Mammary epithelial cell (primary cell): ENCODE results near the gene PDE9A.

Source experiments
- EZH2 ChIP-seq: IDR thresholded peaks from 2 replicates; pipeline ENCODE4 v1.6.1; 2012; ENCODE audit warnings: low read length, inconsistent platforms, borderline replicate concordance
- TF ChIP-seq, protein P1 (sequence below), 2 donors: IDR thresholded peaks in 1 of 2; conservative IDR thresholded peaks in 1 of 2; 2 replicates each; pipeline ENCODE4 v1.5.1; 2011 to 2012; ENCODE audit warnings: inconsistent platforms in 2 of 2, low read length in 2 of 2, mild to moderate bottlenecking in 2 of 2, control low read depth in 1 of 2, low read depth in 1 of 2; ENCODE audit not compliant: insufficient read depth in 1 of 2; ENCODE audit errors: extremely low read depth in 1 of 2

DNA sequence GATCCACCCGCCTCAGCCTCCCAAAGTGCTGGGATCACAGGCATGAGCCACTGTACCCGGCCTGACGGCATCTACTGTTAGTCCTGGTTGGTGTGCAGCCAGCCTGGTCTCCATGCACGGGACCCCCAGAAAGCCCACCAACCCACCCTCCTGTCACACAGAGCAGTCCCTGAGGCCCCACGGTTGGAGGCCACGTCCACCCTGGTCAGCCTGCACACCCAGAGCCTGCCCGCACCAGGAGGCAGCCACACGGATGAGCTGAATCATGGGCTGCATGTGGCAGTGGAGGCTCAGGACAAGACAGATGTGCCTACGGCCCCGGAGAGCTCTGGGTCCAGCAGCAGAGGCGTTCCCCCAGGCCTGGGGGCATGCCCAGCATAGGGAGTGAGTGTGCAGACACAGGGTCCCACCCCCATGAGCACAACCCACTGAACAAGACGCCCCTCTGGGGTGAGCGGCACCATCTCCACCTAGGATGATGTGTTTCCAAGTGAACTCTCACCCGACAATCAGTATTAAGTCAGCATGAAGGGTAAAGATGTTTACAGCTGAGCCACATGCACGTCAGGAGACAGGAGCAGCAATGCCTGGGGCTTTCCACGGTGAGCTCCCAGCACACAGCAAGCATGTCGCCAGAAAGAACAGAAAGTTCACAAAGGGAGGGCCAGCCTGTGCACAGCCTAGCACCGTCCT lies 123.8 kb downstream of the PDE9A start:
- TF ChIP-seq, protein P1, sequence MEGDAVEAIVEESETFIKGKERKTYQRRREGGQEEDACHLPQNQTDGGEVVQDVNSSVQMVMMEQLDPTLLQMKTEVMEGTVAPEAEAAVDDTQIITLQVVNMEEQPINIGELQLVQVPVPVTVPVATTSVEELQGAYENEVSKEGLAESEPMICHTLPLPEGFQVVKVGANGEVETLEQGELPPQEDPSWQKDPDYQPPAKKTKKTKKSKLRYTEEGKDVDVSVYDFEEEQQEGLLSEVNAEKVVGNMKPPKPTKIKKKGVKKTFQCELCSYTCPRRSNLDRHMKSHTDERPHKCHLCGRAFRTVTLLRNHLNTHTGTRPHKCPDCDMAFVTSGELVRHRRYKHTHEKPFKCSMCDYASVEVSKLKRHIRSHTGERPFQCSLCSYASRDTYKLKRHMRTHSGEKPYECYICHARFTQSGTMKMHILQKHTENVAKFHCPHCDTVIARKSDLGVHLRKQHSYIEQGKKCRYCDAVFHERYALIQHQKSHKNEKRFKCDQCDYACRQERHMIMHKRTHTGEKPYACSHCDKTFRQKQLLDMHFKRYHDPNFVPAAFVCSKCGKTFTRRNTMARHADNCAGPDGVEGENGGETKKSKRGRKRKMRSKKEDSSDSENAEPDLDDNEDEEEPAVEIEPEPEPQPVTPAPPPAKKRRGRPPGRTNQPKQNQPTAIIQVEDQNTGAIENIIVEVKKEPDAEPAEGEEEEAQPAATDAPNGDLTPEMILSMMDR (conservative IDR thresholded peaks at IDR 0.05 in 1 of 2, IDR thresholded peaks at IDR 0.05 in 1 of 2; ENCODE audit: extremely low read depth in 1 of 2, insufficient read depth in 1 of 2, low read depth in 1 of 2, low read length in 2 of 2) = no peak
- TF ChIP-seq EZH2 = no peak
